Osteocyte (in vitro differentiated cells): ENCODE data around the gene PLEKHO2. TPM values are rescaled to one million over a fixed set of nuclear protein-coding genes. Genes with fewer than 3 reads are reported as not detected.

Source experiments
- DNase-seq: peaks from one replicate; pipeline ENCODE4 v3.0.0; 2021; ENCODE audit warnings: mixed read lengths; ENCODE audit not compliant: unreplicated experiment; ENCODE audit errors: extremely low spot score
- H3K27ac Mint-ChIP-seq: one replicate; pipeline ENCODE4 v1.8.0; 2021; ENCODE audit warnings: mild to moderate bottlenecking, mixed read lengths; ENCODE audit not compliant: unreplicated experiment
- H3K27me3 Mint-ChIP-seq: one replicate; pipeline ENCODE4 v1.8.0; 2021; ENCODE audit warnings: mixed read lengths; ENCODE audit not compliant: unreplicated experiment
- H3K36me3 Mint-ChIP-seq: one replicate; pipeline ENCODE4 v1.8.0; 2021; ENCODE audit warnings: mixed read lengths; ENCODE audit not compliant: unreplicated experiment
- H3K4me1 Mint-ChIP-seq: one replicate; pipeline ENCODE4 v1.8.0; 2021; ENCODE audit warnings: mixed read lengths; ENCODE audit not compliant: unreplicated experiment
- H3K4me3 Mint-ChIP-seq: one replicate; pipeline ENCODE4 v1.8.0; 2021; ENCODE audit warnings: mild to moderate bottlenecking, moderate library complexity, mixed read lengths; ENCODE audit not compliant: unreplicated experiment
- H3K9me3 Mint-ChIP-seq: one replicate; pipeline ENCODE4 v1.8.0; 2021; ENCODE audit warnings: mixed read lengths; ENCODE audit not compliant: unreplicated experiment
- CTCF ChIP-seq: fragments of 200-600 bp; sonication (generic); IDR thresholded peaks from 2 replicates; pipeline ENCODE4 v1.5.0; 2021; ENCODE audit warnings: antibody characterized with exemption, mild to moderate bottlenecking, moderate library complexity
- total RNA-seq: library from RNA; stranded (reverse); gene quantifications from 2 replicates; pipeline ENCODE4 v1.2.1, GENCODE V29; 2021

PLEKHO2 gene
- total RNA-seq, 1 donor from 2014 or later, result 24.5 TPM

- no peaks in the 10 kb centered on the region for H3K36me3 Mint-ChIP-seq
- no peak overlapping the region for H3K27ac Mint-ChIP-seq
- H3K9me3 Mint-ChIP-seq, result no peaks in the 10 kb centered on the region
- no peak for TF ChIP-seq CTCF
- no peak for DNase-seq
- H3K27me3 Mint-ChIP-seq, result no peaks in the 10 kb centered on the region
- peaks cover 14% of the 10 kb centered on the region for H3K4me1 Mint-ChIP-seq
- no peak overlapping the region for H3K4me3 Mint-ChIP-seq
Observed at GRCh38 chr15:64836023-64836536, 5.6 kb upstream of the PLEKHO2 start.

DNA sequence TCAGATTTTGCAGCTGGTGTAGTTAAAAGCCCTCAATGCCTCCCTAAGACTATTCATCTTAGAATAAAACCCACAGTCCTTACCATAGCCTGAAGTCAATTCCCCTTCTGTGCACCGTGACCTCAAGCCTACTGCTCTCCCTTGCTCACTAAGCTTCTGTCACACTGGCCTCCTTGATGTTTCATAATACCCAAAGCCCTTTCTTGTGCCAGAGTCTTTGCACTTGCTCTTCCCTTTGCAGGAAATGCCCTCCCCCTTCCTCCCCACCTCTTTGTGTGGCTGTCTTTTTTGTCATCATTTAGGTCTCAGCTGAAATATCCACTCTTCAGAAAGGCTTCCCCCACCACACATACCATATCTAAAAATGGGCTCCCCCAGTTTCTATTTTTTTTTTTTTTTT lies 4.2 kb upstream of the PLEKHO2 start:
- no peak for TF ChIP-seq CTCF
- Mint-ChIP-seq H3K27ac (no peak overlapping the region), H3K4me1 (peaks cover 17% of the 10 kb centered on the region), H3K27me3 (no peaks in the 10 kb centered on the region), H3K9me3 (no peaks in the 10 kb centered on the region), H3K4me3 (no peak overlapping the region), H3K36me3 (no peaks in the 10 kb centered on the region)
- DNase-seq, result no peak

GRCh38 chr15:64841060-64841343 lies 713 bp upstream of the PLEKHO2 start:
- peak overlapping the region; percentile 84 for H3K4me3 Mint-ChIP-seq
- no peak for DNase-seq
- no peak for TF ChIP-seq CTCF
- H3K36me3 Mint-ChIP-seq, result no peaks in the 10 kb centered on the region
- H3K4me1 Mint-ChIP-seq, result peaks cover 46% of the 10 kb centered on the region
- no peaks in the 10 kb centered on the region for H3K27me3 Mint-ChIP-seq
- peak overlapping the region; percentile 93 for H3K27ac Mint-ChIP-seq
- no peaks in the 10 kb centered on the region for H3K9me3 Mint-ChIP-seq

- Mint-ChIP-seq H3K27me3 (no peaks in the 10 kb centered on the region), H3K4me3 (peak overlapping the region; percentile 90), H3K36me3 (no peaks in the 10 kb centered on the region), H3K27ac (peak overlapping the region; percentile 92), H3K4me1 (peaks cover 53% of the 10 kb centered on the region), H3K9me3 (no peaks in the 10 kb centered on the region)
- no peak for TF ChIP-seq CTCF
- no peak for DNase-seq
Observed at GRCh38 chr15:64842096-64842939, 603 bp downstream of the PLEKHO2 start.

DNA sequence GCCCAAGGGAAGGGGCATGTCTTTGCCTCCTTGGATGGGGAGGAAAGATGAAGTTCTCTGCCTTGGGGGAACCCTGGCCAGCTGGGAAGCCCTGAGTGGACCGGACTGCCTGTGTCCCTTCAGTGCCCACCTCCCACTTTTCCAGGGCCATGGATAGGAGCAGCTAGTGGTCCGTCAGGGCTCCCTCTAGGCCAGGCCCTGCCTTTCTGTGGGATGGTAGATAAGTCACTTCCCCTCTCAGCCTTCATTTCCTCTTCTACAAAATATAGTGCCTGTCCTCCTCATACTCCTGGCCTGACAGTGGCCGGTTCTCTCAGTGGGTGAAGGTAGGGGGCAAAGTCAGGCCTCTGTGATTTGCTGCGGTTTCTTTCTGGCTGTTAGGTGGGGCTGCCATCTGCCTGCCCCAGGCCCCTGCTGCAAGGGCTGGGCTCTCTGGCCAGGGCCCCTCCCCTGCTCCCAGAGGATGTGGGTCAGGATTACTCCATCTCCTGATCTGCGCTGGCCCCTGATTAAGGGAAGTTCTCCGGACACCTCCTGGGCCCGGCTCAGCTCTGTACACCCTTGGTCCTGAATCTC lies 1.4 kb downstream of the PLEKHO2 start:
- TF ChIP-seq CTCF, result no peak
- Mint-ChIP-seq H3K27ac (peak overlapping the region; percentile 92), H3K9me3 (no peaks in the 10 kb centered on the region), H3K4me1 (peaks cover 58% of the 10 kb centered on the region), H3K4me3 (peak overlapping the region; percentile 90), H3K27me3 (no peaks in the 10 kb centered on the region), H3K36me3 (peaks cover 2% of the 10 kb centered on the region)
- DNase-seq, result no peak
